ENCODE results near the gene PITPNC1. TPM values are rescaled to one million over a fixed set of nuclear protein-coding genes. Genes with fewer than 3 reads are reported as not detected.

The PITPNC1 gene
- total and polyA plus RNA-seq, 2 of the 13 experiments (the other 11 are each of a cell fraction or from before 2014, with no cell fraction given) = 4.1 to 5.7 TPM

DNA sequence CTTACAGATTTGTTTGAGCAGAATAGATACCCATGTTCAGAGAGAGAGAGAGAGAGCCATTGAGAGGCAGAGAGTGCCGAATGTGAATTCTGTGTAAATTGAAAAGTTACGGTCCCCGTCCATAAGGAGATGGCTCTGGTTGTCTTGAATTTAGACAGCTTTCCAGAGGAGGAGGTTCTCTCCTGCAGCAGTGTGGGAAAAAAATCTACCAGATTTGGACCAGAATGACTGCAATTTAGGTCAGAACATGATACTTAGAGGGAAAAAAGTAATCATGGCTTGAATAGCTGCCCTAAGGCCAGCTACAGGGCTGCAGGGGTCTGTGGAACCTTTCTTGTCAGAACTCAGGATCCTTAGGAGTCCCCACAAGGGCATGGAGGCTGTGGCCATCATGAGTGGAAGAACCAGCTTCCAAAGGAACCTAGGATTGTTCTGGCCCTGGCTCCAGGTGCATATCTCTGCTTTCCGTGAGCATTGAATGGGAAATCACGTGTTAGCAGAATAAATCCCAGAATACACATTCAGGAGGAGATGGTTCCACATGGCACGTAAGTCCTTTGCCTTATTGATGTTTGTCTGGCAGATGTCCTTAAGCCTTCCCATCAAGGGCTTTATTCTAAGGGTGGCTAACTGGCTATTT, 13.0 kb downstream of the PITPNC1 start:
- no peaks in the 10 kb centered on the region for H3K36me3 ChIP-seq (replicated peaks in 1 of 2; ENCODE audit: control insufficient read depth in 1 of 2, insufficient read depth in 2 of 2, low read length in 2 of 2)
- FAIRE-seq (no peak), ATAC-seq (peak; percentile 18; the same call in 1 of the 3 replicates), DNase-seq (ENCODE audit: low spot score) (no peak)
- WGBS (ENCODE audit: low lambda C conversion rate) = 54% methylated on average over 6 of the region's 6 CpGs
- H3K9ac ChIP-seq (ENCODE audit: insufficient read depth, low read depth, low read length) = no peak overlapping the region
- no peaks in the 10 kb centered on the region for H4K20me1 ChIP-seq (ENCODE audit: insufficient read depth, low read length)
- CTCF ChIA-PET (ENCODE audit: low intra/inter-chr PET ratio, low total read pairs) = interaction anchor here (1.1 kb wide), 1 partner anchor 12 kb away, joined by 4 read pairs; no protein-coding TSS in a partner anchor
- H3K9me3 ChIP-seq (ENCODE audit: low read length) = no peaks in the 10 kb centered on the region
- no peaks in the 10 kb centered on the region for H3K79me2 ChIP-seq (ENCODE audit: insufficient read depth, low read length)
- TF ChIP-seq, protein P1, sequence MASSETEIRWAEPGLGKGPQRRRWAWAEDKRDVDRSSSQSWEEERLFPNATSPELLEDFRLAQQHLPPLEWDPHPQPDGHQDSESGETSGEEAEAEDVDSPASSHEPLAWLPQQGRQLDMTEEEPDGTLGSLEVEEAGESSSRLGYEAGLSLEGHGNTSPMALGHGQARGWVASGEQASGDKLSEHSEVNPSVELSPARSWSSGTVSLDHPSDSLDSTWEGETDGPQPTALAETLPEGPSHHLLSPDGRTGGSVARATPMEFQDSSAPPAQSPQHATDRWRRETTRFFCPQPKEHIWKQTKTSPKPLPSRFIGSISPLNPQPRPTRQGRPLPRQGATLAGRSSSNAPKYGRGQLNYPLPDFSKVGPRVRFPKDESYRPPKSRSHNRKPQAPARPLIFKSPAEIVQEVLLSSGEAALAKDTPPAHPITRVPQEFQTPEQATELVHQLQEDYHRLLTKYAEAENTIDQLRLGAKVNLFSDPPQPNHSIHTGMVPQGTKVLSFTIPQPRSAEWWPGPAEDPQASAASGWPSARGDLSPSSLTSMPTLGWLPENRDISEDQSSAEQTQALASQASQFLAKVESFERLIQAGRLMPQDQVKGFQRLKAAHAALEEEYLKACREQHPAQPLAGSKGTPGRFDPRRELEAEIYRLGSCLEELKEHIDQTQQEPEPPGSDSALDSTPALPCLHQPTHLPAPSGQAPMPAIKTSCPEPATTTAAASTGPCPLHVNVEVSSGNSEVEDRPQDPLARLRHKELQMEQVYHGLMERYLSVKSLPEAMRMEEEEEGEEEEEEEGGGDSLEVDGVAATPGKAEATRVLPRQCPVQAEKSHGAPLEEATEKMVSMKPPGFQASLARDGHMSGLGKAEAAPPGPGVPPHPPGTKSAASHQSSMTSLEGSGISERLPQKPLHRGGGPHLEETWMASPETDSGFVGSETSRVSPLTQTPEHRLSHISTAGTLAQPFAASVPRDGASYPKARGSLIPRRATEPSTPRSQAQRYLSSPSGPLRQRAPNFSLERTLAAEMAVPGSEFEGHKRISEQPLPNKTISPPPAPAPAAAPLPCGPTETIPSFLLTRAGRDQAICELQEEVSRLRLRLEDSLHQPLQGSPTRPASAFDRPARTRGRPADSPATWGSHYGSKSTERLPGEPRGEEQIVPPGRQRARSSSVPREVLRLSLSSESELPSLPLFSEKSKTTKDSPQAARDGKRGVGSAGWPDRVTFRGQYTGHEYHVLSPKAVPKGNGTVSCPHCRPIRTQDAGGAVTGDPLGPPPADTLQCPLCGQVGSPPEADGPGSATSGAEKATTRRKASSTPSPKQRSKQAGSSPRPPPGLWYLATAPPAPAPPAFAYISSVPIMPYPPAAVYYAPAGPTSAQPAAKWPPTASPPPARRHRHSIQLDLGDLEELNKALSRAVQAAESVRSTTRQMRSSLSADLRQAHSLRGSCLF (CRISPR knock-in tag; IDR thresholded peaks at IDR 0.05; ENCODE audit: borderline replicate concordance) = no peak
- TF ChIP-seq GFI1 (CRISPR knock-in tag; IDR thresholded peaks at IDR 0.05; ENCODE audit: borderline replicate concordance) (peak; percentile 35; the same call in 1 of the 2 replicates), ZNF75D (CRISPR knock-in tag; IDR thresholded peaks at IDR 0.05; ENCODE audit: borderline replicate concordance) (0 out of 2 replicates have a peak, but pooled peaks have one; percentile 51), ZNF547 (CRISPR knock-in tag; IDR thresholded peaks at IDR 0.05) (0 out of 2 replicates have a peak, but pooled peaks have one; percentile 32), ZFP90 (CRISPR knock-in tag; IDR thresholded peaks at IDR 0.05; ENCODE audit: borderline replicate concordance) (0 out of 2 replicates have a peak, but pooled peaks have one; percentile 18)
- TF ChIP-seq, protein P2, sequence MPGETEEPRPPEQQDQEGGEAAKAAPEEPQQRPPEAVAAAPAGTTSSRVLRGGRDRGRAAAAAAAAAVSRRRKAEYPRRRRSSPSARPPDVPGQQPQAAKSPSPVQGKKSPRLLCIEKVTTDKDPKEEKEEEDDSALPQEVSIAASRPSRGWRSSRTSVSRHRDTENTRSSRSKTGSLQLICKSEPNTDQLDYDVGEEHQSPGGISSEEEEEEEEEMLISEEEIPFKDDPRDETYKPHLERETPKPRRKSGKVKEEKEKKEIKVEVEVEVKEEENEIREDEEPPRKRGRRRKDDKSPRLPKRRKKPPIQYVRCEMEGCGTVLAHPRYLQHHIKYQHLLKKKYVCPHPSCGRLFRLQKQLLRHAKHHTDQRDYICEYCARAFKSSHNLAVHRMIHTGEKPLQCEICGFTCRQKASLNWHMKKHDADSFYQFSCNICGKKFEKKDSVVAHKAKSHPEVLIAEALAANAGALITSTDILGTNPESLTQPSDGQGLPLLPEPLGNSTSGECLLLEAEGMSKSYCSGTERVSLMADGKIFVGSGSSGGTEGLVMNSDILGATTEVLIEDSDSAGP (CRISPR knock-in tag; IDR thresholded peaks at IDR 0.05; ENCODE audit: borderline replicate concordance) = peak; percentile 13; the same call in 1 of the 2 replicates
- TF ChIP-seq, protein P3, sequence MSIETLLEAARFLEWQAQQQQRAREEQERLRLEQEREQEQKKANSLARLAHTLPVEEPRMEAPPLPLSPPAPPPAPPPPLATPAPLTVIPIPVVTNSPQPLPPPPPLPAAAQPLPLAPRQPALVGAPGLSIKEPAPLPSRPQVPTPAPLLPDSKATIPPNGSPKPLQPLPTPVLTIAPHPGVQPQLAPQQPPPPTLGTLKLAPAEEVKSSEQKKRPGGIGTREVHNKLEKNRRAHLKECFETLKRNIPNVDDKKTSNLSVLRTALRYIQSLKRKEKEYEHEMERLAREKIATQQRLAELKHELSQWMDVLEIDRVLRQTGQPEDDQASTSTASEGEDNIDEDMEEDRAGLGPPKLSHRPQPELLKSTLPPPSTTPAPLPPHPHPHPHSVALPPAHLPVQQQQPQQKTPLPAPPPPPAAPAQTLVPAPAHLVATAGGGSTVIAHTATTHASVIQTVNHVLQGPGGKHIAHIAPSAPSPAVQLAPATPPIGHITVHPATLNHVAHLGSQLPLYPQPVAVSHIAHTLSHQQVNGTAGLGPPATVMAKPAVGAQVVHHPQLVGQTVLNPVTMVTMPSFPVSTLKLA (IDR thresholded peaks at IDR 0.05) = peak; percentile 84
- TF ChIP-seq, protein P4, sequence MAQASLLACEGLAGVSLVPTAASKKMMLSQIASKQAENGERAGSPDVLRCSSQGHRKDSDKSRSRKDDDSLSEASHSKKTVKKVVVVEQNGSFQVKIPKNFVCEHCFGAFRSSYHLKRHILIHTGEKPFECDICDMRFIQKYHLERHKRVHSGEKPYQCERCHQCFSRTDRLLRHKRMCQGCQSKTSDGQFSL (CRISPR knock-in tag; IDR thresholded peaks at IDR 0.05) = no peak
- POLR2A ChIA-PET = interaction anchor here (1.0 to 2.2 kb wide), 2 partner anchors 11 to 139 kb away, joined by 3 to 7 read pairs; no protein-coding TSS in a partner anchor
- H3K4me3 ChIP-seq (replicated peaks in 1 of 3; ENCODE audit: insufficient read depth in 1 of 3, low read depth in 2 of 3, low read length in 3 of 3) = peak overlapping the region in 1 of 3 experiments; percentile 20; a peak in 1 of 6 replicates
- no TSS peak for BruUV-seq (replicated peaks)
- no peaks in the 10 kb centered on the region for H3K27me3 ChIP-seq (ENCODE audit: control insufficient read depth in 1 of 2, insufficient read depth in 2 of 2, low read length in 2 of 2)
- intact Hi-C loops (cut with micrococcal nuclease; ENCODE audit: unreplicated experiment) = no loop called here
- in situ Hi-C loops (cut with HindIII; ENCODE audit: extremely low pct_ligation_motif_present, low pct_unique_long_range_greater_than_20kb) = no loop called here
- peak overlapping the region; percentile 72 for H3K4me2 ChIP-seq (ENCODE audit: low read depth, low read length)
- H3K27ac ChIP-seq (ENCODE audit: extremely low read length, insufficient read depth, low read length) = peak overlapping the region; percentile 9
- H3K4me1 ChIP-seq (ENCODE audit: insufficient read depth, low read length) = peaks cover 15% of the 10 kb centered on the region
- H2AFZ ChIP-seq (ENCODE audit: low read length) = no peak overlapping the region
